ENCODE data around the gene GPR35.

DNA sequence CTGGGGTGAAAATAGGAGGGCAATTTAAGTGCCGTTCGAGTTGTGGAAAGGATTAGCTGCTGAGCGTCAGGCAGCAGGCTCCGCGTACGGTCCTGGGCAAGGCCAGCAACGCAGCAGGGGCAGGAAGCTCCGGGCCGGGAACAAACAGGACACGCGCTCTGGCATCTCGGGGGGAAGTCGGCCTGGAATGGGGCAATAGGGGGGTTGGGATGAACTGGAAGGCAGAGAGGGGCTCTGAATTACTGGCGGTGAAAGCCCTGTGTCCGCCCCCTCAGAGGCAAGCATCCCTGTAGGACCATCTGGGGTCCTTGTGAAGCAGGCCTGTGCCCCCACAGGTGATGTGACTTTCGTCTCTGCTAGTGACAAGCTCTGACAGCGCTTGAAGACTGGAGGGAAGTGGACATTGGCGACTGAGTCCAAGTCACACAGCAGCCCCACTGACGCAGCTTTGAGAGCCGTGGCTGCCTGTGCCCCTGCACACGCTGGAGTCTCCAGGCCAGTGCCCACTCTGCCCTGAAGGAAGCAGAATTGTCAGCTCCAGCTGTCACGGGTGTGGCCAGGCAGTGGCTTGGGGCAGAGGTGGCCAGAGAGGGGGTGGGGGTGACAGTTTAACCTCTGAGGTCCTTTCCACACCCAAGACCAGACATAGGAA lies 22.3 kb downstream of the GPR35 start:
- TF ChIP-seq, protein P1, sequence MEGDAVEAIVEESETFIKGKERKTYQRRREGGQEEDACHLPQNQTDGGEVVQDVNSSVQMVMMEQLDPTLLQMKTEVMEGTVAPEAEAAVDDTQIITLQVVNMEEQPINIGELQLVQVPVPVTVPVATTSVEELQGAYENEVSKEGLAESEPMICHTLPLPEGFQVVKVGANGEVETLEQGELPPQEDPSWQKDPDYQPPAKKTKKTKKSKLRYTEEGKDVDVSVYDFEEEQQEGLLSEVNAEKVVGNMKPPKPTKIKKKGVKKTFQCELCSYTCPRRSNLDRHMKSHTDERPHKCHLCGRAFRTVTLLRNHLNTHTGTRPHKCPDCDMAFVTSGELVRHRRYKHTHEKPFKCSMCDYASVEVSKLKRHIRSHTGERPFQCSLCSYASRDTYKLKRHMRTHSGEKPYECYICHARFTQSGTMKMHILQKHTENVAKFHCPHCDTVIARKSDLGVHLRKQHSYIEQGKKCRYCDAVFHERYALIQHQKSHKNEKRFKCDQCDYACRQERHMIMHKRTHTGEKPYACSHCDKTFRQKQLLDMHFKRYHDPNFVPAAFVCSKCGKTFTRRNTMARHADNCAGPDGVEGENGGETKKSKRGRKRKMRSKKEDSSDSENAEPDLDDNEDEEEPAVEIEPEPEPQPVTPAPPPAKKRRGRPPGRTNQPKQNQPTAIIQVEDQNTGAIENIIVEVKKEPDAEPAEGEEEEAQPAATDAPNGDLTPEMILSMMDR (IDR thresholded peaks at IDR 0.05) = no peak
- no peak for TF ChIP-seq USF2 (CRISPR knock-in tag; IDR thresholded peaks at IDR 0.05)
- TF ChIP-seq, protein P2, sequence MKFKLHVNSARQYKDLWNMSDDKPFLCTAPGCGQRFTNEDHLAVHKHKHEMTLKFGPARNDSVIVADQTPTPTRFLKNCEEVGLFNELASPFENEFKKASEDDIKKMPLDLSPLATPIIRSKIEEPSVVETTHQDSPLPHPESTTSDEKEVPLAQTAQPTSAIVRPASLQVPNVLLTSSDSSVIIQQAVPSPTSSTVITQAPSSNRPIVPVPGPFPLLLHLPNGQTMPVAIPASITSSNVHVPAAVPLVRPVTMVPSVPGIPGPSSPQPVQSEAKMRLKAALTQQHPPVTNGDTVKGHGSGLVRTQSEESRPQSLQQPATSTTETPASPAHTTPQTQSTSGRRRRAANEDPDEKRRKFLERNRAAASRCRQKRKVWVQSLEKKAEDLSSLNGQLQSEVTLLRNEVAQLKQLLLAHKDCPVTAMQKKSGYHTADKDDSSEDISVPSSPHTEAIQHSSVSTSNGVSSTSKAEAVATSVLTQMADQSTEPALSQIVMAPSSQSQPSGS (CRISPR knock-in tag; IDR thresholded peaks at IDR 0.05; ENCODE audit: borderline replicate concordance, low read depth) = no peak
- no peak for TF ChIP-seq ATF3 (CRISPR knock-in tag; conservative IDR thresholded peaks at IDR 0.05)
- TF ChIP-seq ATF1 (CRISPR knock-in tag; IDR thresholded peaks at IDR 0.05) = no peak
- TF ChIP-seq ZNF416 (CRISPR knock-in tag; IDR thresholded peaks at IDR 0.05) = no peak
- TF ChIP-seq CREB1 (CRISPR knock-in tag; IDR thresholded peaks at IDR 0.05) = no peak
- no peak for TF ChIP-seq FOXJ3 (CRISPR knock-in tag; IDR thresholded peaks at IDR 0.05; ENCODE audit: borderline replicate concordance)
- TF ChIP-seq ESRRA (CRISPR knock-in tag; IDR thresholded peaks at IDR 0.05; ENCODE audit: borderline replicate concordance) = no peak
- TF ChIP-seq, protein P3, sequence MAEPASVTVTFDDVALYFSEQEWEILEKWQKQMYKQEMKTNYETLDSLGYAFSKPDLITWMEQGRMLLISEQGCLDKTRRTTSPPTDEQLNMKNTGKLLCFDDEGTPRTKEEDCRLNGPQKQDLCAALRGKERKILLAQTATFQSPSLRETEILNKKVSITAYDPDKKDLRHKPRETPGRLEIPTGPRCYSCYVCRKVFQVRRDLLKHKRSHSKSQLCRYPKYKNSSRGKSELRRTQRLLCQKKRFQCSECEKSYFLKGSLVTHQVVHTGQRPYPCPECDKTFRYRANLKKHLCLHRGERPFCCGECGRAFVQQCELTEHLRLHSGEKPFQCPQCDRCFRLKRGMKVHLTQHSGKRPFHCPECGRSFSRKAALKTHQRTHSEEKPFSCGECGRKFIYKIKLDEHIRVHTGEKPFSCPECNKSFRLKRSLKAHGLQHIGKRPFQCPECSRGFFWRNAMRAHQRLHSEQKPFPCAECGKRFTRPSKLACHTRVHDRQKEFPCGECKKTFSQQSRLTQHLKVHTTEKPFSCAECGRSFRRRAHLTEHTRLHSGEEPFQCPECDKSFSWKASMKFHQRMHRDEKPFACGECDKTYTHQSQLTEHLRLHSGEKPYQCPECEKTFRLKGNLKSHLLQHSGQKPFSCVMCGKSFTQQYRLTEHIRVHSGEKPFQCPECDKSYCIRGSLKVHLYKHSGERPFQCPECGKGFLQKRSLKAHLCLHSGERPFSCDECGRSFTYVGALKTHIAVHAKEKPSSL (CRISPR knock-in tag; conservative IDR thresholded peaks at IDR 0.05) = no peak
- TF ChIP-seq GTF2I (CRISPR knock-in tag; conservative IDR thresholded peaks at IDR 0.05) = no peak
